ENCODE measurements around the gene GSTT2B.
"Not testable (repeated sequence)": the region's sequence is repeated elsewhere in the genome, so short reads cannot be mapped to it uniquely, and the experiment has no call there.

The GSTT2B gene

GRCh38 chr22:23939017-23939357 is 22.0 kb downstream of the GSTT2B start:
- no peak for DNase-seq

GRCh38 chr22:23938328-23939016 is 22.5 kb downstream of the GSTT2B start:
- DNase-seq, result no peak

GRCh38 chr22:23926561-23926960 is 34.4 kb downstream of the GSTT2B start:
- DNase-seq, result no peak

- DNase-seq, result no peak
These were observed 35.9 kb downstream of the GSTT2B start for GRCh38 chr22:23925020-23925606.

GRCh38 chr22:23922921-23923320 is 38.1 kb downstream of the GSTT2B start:
- no peak for DNase-seq

- DNase-seq, result not testable (repeated sequence)
These were observed 39.3 kb downstream of the GSTT2B start for GRCh38 chr22:23921586-23922201.

GRCh38 chr22:23920267-23920611 is 40.8 kb downstream of the GSTT2B start:
- DNase-seq, result not testable (repeated sequence)

GRCh38 chr22:23915290-23915689 is 45.7 kb downstream of the GSTT2B start:
- DNase-seq, result no peak

- peak; percentile 99 for DNase-seq
These were observed 47.2 kb downstream of the GSTT2B start for GRCh38 chr22:23913661-23914353.

- DNase-seq, result no peak
These were observed 47.7 kb downstream of the GSTT2B start for GRCh38 chr22:23913306-23913660.

GRCh38 chr22:23912293-23912903 is 48.6 kb downstream of the GSTT2B start:
- no peak for DNase-seq

GRCh38 chr22:23911318-23911980 is 49.5 kb downstream of the GSTT2B start:
- DNase-seq, result no peak

- DNase-seq, result no peak
These were observed 50.4 kb downstream of the GSTT2B start for GRCh38 chr22:23910496-23911190.

GRCh38 chr22:23909296-23909898 is 51.6 kb downstream of the GSTT2B start:
- DNase-seq, result no peak

GRCh38 chr22:23908587-23909205 is 52.3 kb downstream of the GSTT2B start:
- no peak for DNase-seq

- not testable (repeated sequence) for DNase-seq
These were observed 53.6 kb downstream of the GSTT2B start for GRCh38 chr22:23907423-23907822.

All from activated CD4-positive, CD25-positive, alpha-beta regulatory T cell treated with anti-CD3 and anti-CD28 coated beads, Interleukin-2, amount 50 U/mL, for 72 hours (primary cell).